ENCODE results near the gene C17orf58.
"Not testable (repeated sequence)": the region's sequence is repeated elsewhere in the genome, so short reads cannot be mapped to it uniquely, and the experiment has no call there.

The C17orf58 gene

DNA sequence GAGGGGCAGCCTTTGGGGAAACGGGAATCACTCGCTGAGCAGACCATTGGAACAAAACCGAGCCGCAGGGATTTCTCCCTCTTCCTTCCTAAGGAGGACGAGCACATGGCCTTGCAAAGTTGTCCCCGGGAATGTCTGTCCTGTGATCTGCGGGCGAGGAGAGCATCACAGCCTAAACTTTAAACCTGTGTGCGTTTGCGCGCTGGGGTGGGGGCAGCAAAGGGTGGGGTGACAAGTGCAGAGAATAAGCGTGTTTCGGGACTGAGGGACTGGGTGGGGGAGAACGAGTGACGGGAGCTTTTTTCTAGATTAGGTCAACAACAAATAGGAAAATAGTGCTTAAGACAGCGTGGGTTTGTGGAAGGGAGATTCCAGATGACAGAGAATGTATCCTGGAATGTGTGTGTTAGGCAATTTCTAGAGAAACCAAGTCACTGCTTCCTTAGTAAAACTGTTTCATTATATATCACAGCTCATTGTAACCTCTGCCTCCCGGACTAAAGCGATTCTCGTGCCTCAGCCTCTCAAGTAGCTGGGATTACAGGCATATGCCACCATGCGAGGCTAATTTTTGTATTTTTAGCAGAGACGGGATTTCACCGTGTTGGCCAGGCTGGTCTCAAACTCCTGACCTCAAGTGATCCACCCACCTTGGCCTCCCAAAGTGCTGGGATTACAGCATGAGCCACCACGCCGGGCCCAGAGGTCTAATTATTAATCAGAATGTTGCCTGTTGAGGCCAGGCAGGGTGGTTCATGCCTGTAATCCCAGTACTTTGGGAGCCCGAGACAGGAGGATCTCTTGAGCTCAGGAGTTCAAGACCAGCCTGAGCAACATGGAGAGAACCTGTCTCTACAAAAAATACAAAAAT, at the start of gene C17orf58:
Gene C17orf58, minus strand, starts transcription at position 169 of the 871 bp plus-strand sequence. CDS start 271 bp downstream, outside the sequence.
- DNase-seq (ENCODE audit: low read depth in 2 of 2): not testable (repeated sequence)

DNA sequence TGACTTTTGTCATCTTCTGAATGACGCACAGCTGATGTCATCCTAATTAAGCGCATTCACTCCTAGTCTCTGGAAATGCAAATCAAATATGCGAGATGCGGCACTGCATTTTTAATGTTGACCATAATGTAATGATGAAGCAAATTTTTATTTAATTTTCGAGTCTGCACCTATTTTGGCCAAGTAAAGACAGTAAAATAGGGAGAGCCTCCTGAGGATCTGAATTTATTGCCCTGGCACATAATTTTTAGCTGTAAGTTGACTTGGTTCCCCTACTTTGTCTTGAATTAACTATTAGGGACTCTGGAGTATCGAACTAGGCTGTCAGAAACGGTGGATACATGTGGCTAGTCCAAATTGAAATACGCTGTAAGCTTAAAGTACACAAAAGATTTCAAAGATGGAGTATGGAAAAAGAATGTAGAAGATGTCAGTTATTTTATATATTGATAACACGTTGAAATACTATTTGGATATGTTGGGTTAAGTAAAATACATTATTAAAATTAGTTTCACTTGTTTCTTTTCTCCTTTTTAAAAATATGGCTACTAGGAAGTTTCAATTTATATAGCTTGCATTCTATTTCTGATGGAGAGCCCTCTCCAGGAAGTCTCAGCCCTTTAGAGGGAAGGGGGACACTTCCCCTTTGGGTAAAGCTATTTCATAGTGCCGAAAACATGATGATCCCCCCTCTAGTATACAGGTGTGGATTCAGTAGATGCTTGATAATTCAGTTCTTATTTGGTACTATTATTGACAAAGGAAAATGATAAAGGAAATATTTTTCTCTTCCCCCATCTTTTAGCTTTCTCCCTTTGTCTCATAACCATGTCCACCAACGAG, 40.3 kb upstream of the C17orf58 start:
- no peak for DNase-seq (ENCODE audit: low read depth in 2 of 2)

DNA sequence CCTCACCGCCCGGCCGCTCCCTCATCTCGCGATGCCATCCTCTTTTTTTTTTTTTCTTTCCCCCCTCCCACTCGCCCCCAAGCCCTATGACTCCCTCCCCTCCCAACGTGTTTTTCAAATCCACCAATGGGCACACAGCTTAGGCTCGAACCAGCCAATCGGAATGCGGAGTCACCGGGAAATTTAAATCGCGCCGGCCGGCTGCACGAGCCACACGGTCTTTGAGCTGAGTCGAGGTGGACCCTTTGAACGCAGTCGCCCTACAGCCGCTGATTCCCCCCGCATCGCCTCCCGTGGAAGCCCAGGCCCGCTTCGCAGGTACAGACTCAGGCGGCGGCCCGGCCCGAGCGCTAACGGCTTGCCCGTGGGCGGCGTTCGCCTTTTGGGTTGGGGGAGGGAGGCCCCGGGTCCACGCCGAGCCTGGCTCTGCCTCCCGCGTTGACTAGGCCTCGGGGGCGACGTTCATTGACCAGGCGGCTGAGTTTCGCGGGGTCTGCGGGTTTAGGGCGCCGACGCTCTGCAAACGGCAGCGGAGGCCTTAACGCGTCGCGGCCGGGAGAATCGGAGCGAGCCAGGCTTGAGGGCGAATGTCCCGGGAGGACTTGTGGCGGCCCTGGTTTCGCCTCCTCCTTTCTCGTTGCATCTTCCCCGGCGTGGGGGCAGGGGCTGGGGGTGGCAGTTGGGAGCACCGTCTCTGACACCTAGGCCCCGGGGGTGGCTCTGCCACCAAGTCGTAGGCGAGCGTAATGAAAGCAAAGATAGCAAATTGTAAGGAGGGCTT, 39.4 kb upstream of the C17orf58 start, which contains the start of gene KPNA2:
Gene KPNA2, plus strand, starts transcription at position 213 of the 781 bp plus-strand sequence. CDS start 1,398 bp downstream, outside the sequence.
- peak; percentile 80 to 86 for DNase-seq (ENCODE audit: low read depth in 2 of 2)

DNA sequence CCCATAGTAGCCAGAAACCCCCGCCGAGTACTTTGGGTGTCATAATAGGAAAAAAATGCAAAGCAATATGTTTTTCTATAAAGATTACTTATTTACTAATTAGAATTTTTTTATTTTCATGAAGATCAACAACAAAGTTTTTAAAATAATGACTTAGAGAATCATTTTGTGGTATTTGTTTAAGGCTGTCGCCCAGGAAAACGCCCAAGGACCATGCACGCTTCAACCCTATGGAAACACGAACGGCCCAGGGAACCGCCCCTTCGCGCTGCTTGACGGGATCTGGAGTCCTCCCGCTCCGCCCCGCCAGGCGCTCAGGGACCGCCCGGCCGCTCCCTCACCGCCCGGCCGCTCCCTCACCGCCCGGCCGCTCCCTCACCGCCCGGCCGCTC, 38.9 kb upstream of the C17orf58 start:
- DNase-seq (ENCODE audit: low read depth in 2 of 2): peak; percentile 65 to 80

DNA sequence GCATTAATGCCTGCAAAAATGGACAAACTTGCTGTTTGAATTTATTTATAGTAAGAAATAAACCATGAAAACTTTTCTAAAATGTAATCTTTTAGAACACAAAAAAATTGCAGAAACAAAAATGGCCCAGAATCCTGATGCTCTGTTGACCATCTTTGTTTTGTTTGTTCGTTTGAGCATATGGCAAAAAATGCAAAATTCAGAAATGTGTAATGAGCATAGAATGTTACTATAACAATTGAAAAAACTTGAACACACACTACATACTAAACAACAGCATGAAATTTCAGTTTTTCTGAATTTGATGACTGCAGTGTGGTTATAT, 38.1 kb upstream of the C17orf58 start:
- DNase-seq (ENCODE audit: low read depth in 2 of 2): no peak

DNA sequence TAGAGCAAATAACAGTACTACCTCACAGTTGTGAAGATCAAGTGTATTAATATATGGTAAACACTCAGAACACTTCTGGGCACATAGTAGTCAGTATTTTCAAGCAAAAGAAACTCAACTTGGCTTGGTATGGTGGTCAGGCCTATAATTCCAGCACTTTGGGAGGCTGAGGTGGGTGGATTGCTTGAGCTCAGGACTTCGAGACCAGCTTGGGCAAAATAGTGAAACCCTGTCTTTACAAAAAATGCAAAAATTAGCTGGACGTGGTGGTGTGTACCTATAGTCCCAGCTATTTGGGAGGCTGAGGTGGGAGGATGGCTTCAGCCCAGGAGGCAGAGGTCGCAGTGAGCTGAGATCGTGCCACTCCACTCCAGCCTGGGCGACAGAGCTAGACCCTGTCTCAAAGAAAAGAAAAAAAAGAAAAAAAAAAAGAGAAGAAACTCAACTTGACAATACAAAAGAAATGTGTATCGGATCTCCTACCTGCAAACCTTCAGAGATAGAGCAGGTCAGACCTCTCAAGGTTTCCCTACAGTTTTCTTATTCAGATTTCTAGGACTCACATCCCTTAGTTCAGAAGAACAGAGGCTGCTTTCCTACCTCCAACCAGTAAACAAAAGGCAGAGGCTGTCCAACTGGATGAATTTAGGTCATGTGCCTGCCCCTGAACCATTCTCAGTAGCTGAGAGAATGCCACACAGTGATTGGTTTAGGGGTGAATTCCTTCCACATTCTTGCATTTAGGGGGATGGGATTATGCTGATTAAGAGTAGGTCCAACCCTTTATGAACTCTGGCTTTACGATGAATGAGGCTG, 37.6 kb upstream of the C17orf58 start:
- DNase-seq (ENCODE audit: low read depth in 2 of 2): no peak

DNA sequence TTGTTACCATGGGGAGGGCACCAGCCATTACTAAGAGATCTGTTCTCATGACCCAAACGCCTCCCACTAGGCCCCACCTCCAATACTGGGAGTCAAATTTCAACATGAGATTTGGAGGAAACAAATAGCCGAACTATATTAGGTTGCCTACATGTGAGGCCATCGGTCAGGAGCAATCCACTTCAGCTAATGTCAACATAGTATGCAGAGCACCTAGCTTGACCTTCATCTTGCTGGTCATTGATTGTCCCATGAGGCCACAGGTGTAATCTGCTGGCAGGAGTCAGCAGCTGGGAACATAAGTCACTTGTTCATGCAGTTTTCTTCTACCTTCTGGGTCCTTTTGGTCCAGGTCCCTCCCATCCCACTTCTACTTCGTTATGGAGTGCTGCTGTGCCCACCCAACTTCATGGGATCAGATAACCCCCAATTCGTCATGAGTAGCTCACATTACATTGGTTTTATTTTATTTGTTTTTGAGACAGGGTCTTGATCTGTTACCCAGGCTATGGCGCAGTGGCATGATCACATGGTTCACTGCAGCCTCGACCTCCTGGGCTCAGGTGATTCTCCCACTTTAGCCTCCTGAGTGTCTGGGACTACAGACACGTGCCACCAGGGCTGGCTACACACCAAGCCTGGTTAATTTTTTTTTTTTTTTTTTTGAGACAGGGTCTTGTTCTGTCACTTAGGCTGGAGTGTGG, 33.4 kb upstream of the C17orf58 start:
- DNase-seq (ENCODE audit: low read depth in 2 of 2): no peak

DNA sequence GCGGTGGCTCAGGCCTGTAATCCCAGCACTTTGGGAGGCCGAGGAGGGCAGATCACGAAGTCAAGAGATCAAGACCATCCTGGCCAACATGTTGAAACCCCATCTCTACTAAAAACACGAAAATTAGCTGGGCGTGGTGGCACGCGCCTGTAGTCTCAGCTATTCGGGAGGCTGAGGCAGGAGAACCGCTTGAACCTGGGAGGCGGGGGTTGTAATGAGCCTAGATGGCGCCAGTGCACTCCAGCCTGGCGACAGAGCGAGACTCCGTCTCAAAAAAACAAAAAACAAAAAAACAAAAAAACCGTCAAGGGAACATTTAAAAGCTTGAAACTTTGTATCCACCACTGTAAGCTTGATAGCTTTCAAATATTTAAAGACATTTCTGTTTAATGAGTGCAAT, 26.3 kb upstream of the C17orf58 start:
- not testable (repeated sequence) for DNase-seq (ENCODE audit: low read depth in 2 of 2)

DNA sequence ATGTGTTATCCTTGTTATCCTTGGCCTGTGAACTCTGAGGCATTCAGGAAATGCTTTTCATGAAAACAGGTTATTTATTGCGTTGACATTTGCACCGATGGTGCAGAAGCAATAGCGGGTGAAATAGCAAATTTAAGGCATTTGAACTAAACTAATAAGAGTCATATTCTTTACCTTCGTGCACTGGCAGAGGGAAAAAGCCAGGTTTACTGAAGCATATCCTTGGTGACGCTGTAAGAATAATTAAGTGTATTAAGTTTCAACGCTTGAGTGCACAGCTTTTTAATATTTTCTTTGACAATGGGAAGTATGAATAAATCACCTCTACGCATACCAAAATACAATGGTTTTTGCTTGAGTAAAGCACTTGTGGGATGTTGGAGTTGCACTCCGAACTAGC, 25.7 kb upstream of the C17orf58 start:
- no peak for DNase-seq (ENCODE audit: low read depth in 2 of 2)

DNA sequence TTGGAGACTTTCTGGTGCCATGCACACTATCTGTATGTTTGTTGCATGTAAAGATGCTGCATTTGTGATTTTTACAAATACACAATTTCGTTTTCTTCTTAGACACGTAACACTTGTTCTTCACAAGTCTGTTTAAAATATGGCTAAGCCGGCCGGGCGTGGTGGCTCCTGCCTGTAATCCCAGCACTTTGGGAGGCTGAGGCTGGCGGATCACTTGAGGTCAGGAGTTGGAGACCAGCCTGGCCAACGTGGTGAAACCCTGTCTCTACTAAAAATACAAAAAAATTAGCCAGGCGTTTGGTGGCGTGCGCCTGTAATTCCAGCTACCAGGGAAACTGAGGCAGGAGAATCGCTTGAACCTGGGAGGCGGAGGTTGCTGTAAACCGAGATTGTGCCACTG, 24.5 kb upstream of the C17orf58 start:
- DNase-seq (ENCODE audit: low read depth in 2 of 2): not testable (repeated sequence)

DNA sequence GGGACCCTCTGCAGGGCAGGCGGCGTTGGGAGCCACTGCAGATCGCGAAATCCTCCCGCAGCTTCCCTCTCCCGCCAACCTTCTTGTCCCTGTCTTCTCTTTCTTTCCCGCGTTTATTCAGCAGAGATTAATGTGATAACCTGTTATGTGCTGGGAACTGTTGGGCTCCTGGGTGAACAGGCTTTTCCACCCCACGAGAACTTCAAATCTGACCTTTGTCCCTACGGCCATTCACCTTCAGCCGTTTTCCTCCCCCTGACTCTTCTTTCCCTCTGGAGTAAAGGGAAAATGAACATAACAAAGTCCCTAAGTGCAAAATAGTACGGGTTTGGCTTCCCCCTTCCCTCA, 24.1 kb upstream of the C17orf58 start:
- DNase-seq (ENCODE audit: low read depth in 2 of 2): no peak

DNA sequence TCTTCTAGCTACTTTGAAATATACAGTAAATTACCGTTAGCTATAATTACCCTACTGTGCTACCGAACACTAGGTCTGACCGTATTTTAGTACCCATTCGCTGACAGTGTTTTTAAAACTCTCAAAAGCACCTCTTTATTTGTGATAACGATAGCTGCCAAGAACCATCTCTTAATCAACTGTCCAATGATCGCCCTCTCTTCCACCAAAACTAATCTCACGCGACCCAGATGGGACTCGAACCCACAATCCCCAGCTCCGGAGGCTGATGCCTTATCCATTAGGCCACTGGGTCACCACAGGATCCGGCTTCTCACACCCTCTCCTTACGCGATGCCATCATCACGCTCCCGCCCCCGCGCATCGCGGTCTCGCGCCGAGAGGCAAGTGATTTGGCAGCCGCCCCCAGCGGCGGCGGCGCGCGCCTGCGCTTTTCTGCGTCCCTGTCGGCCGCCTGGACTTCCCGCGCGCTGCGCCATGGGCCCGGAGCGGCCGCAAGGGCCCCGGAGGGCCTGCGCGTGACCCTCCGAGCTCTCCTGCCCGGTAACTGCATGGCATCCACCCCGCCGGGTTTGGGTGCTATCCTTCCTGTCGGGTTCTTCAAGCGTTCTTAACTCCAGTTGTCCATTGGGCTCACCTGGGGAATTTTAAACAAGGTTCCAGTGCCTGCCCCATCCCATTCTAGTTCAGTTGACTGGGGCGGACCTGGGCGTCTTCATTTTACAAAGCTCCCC, 23.6 kb upstream of the C17orf58 start:
- peak; percentile 94 to 98 for DNase-seq (ENCODE audit: low read depth in 2 of 2)

DNA sequence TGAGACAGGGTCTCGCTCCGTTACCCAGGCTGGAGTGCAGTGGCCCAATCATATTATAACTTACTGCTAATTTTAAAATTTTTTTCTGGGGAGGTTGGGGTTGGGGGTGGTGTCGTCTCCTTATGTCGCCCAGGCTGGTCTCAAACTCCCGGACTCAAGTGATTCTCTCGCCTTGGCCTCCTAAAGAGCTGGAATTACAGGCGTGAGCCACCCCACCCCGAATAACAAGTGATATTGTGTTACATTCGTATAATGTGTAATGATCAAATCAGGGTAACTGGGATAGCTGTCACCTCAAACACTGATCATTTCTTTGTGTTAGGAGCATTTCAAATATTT, 23.0 kb upstream of the C17orf58 start:
- DNase-seq (ENCODE audit: low read depth in 2 of 2): no peak

DNA sequence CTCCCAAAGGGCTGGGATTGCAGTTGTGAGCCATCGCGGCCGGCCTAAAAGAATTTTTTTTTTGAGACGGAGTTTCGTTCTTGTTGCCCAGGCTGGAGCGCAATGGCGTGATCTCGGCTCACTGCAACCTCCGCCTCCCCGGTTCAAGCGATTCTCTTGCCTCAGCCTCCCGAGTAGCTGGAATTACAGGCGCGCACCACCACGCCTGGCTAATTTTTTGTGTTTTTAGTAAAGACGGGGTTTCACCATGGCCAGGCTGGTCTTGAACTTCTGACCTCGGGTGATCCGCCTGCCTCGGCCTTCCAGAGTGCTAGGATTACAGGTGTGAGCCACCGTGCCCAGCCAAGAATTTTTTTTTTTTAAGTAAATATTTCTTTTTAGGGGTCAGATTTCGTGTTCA, 22.2 kb upstream of the C17orf58 start:
- DNase-seq (ENCODE audit: low read depth in 2 of 2): not testable (repeated sequence)

DNA sequence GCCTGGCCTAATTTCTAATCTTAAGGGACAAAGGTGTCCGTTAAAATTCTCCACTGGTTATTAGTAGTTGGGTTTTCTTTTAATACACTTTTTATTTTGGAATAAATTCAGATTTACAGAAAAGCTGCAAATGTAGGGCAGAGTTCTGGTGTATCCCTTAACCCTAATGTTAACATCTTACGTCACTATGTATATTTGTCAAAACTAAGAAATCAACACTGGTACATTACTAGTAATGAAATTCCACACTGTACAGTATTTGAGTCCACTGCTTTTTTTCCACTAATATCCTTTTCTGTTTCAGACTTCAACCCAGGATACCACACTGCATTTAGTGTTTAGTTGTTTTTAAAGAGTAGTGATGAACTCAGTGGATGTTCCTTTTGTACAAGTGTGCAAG, 20.6 kb upstream of the C17orf58 start:
- no peak for DNase-seq (ENCODE audit: low read depth in 2 of 2)

DNA sequence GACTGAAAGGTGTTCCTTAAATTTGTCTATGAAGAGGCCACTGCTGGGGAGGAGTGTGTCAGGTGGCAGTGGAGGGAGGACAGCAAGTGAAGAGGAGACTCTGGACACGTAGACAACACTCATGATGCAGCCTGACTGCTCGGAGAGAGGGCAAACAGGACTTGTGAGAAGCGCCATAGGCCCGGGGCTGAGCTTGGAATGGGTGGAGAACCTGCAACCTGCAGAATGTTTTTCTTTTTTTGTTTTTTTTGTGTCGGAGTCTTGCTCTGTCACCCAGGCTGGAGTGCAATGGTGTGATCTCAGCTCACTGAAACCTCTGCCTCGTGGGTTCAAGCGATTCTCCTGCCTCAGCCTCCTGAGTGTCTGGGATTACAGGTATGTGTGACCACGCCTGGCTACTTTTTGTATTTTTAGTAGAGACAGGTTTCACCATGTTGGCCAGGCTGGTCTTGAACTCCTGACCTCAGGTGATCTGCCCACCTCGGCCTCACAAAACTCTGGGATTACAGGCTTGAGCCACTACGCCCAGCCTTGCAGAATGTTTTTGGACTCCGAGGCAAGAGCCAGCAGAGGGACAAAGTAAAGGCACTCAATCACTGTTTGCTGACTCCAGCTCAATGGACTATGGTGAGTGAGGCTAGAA, 18.9 kb upstream of the C17orf58 start:
- no peak for DNase-seq (ENCODE audit: low read depth in 2 of 2)

DNA sequence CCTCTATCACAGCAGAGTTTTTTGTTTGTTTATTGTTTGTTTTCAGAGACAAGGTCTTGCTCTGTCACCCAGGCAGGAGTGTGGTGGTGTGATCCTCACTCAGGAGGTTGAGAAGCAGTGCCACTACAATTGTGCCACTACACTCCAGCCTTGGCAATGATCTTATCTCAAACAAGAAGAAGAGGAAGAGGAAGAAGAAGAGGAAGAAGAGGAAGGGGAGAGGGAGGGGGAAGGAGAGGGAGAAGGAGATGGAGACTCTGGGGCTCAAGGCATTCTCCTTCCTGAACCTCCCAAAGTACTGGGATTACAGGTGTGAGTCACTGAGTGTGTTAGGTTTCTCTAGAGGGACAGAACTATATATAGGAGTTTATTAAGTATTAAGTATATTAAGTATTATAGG, 17.1 kb upstream of the C17orf58 start:
- no peak for DNase-seq (ENCODE audit: low read depth in 2 of 2)

DNA sequence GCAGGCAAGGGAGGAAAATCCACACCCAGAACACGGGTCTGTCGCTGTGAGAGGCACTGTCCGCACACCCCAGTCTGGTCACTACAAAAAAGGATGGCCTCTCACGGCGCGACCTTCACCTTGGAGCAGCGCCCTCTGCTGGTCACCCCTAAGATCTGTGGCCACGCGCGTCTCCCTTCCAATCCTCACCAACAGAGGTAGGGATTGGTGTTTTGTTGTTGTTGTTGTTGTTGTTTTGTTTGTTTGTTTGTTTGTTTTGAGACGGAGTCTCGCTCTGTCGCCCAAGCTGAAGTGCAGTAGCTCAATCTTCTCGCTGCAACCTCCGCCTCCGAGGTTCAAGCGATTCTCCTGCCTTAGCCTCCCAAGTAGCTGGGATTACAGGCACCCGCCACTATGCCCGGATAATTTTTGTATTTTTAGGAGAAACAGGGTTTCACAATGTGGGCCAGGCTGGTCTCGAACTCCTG, 15.0 kb upstream of the C17orf58 start:
- peak; percentile 30 to 36 for DNase-seq (ENCODE audit: low read depth in 2 of 2)

DNA sequence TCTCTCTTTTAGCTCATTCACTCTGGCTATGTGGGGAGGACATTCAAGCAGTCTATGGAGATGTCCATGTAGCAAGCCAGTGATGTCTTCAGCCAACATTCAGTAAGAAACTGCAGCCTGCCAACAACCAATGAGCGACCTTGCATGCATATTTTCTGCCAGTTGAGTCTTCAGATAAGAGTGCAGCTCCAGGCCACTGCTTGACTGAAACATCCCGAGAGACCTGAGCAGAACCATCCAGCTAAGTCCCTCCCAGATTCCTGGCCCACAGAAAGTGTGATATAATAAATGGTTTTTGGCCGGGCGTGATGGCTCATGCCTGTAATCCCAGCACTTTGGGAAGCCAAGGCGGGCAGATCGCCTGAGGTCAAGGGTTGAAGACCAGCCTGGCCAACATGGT, 10.5 kb upstream of the C17orf58 start:
- DNase-seq (ENCODE audit: low read depth in 2 of 2): no peak
